Hepatocyte (in vitro differentiated cells): ENCODE measurements around the gene WIZ. TPM values are rescaled to one million over a fixed set of nuclear protein-coding genes. Genes with fewer than 3 reads are reported as not detected.

Source experiments
- DNase-seq: peaks from one replicate; pipeline ENCODE4 v3.0.0-alpha.2; 2016; ENCODE audit warnings: low spot score
- H2AFZ ChIP-seq: fragments of 200-600 bp; sonication (generic); 2 replicates; pipeline ENCODE4 v1.6.0; 2016; ENCODE audit warnings: antibody characterized with exemption, mild to moderate bottlenecking
- H3K27ac ChIP-seq: fragments of 200-600 bp; sonication (generic); 2 replicates; pipeline ENCODE4 v1.5.1; 2016; ENCODE audit warnings: mild to moderate bottlenecking
- H3K27me3 ChIP-seq: fragments of 200-600 bp; sonication (generic); 2 replicates; pipeline ENCODE4 v1.6.1; 2016
- H3K36me3 ChIP-seq: fragments of 200-600 bp; sonication (generic); replicated peaks from 2 replicates; pipeline ENCODE4 v1.5.1; 2016; ENCODE audit warnings: low read depth; ENCODE audit not compliant: insufficient read depth
- H3K4me1 ChIP-seq: fragments of 200-600 bp; sonication (generic); 2 replicates; pipeline ENCODE4 v1.5.1; 2016; ENCODE audit warnings: mild to moderate bottlenecking, moderate library complexity; ENCODE audit not compliant: insufficient read depth
- H3K4me2 ChIP-seq: fragments of 200-600 bp; sonication (generic); 2 replicates; pipeline ENCODE4 v1.6.0; 2016
- H3K4me3 ChIP-seq: fragments of 200-600 bp; sonication (generic); 2 replicates; pipeline ENCODE4 v1.5.1; 2016; ENCODE audit warnings: mild to moderate bottlenecking
- H3K79me2 ChIP-seq: fragments of 200-600 bp; sonication (generic); 2 replicates; pipeline ENCODE4 v1.6.0; 2017; ENCODE audit warnings: mild to moderate bottlenecking
- H3K9me2 ChIP-seq: fragments of 200-600 bp; sonication (generic); replicated peaks from 2 replicates; pipeline ENCODE4 v1.6.0; 2017; ENCODE audit warnings: mild to moderate bottlenecking; ENCODE audit not compliant: insufficient read depth
- H3K9me3 ChIP-seq: fragments of 200-600 bp; sonication (generic); 2 replicates; pipeline ENCODE4 v1.5.1; 2016; ENCODE audit warnings: low read depth, mild to moderate bottlenecking
- H4K20me1 ChIP-seq: fragments of 200-600 bp; sonication (generic); 2 replicates; pipeline ENCODE4 v1.6.0; 2016; ENCODE audit warnings: mild to moderate bottlenecking; ENCODE audit not compliant: insufficient read depth, poor library complexity, severe bottlenecking
- EZH2 ChIP-seq: fragments of 200-600 bp; sonication (generic); IDR thresholded peaks from 2 replicates; pipeline ENCODE4 v1.6.1; 2016; ENCODE audit warnings: antibody characterized with exemption, mild to moderate bottlenecking, borderline replicate concordance
- EZH2phosphoT487 ChIP-seq: fragments of 200-600 bp; sonication (generic); IDR thresholded peaks from one replicate; pipeline ENCODE4 v1.6.1; 2018; ENCODE audit warnings: antibody characterized with exemption, mild to moderate bottlenecking, low read depth, moderate library complexity; ENCODE audit not compliant: unreplicated experiment, severe bottlenecking
- WGBS: methylation state at CpG from one replicate; pipeline ENCODE4 v1.1.6; 2016; ENCODE audit warnings: low lambda C conversion rate; ENCODE audit errors: missing lambda C conversion rate; 5-methylcytosine and 5-hydroxymethylcytosine counted together
- polyA plus RNA-seq: library from polyadenylated mRNA; unstranded; fragments of >200 nt; fragmentation: Nextera tagmentation; extraction: Ambion mirVana; gene quantifications from 2 replicates; pipeline ENCODE4 v1.2.1, GENCODE V29; 2016
- total RNA-seq: library from RNA; depleted of rRNA; stranded (reverse); fragments of >200 nt; gene quantifications from 2 replicates; pipeline ENCODE4 v1.2.3, GENCODE V29; 2014
- TF ChIP-seq, protein P1 (sequence below): fragments of 200-600 bp; sonication (generic); IDR thresholded peaks from 2 replicates; pipeline ENCODE4 v1.5.1; 2016; ENCODE audit warnings: antibody characterized with exemption, mild to moderate bottlenecking; ENCODE audit not compliant: poor library complexity

Gene WIZ
- total and polyA plus RNA-seq, 2 experiments from 2014 or later = 18.6 to 24.5 TPM

DNA sequence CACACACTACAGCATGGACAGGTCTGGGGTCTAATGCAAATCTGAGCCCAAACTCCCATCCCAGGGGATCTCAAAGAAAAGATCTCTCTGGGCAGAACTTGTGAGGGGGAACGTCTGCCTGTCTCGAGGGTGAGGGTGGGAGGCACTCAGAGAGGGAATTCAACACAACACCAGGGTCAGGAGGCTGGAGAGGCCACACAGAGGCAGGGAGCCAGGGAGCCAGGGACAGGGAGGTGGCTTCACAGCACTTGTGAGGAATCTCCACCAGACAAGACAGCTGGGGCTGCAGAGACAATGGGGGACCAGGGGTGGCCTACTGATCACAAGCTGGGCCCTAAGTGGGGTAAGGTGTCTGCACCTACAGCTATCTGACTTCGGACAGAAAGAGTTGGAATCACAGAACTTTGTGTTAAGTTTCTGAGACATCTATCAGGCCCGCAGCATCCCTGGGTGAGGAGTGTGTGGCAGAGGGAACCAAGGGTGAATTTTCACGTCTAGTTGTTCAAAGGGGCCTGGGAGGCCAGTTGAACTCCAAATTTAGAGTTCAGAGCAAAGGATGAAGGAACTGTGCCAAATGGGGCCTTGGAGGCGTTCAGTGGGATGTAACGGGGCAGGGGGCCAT lies 18.2 kb downstream of the WIZ start:
- no peaks in the 10 kb centered on the region for H3K36me3 ChIP-seq
- H3K4me3 ChIP-seq = peak overlapping the region; percentile 90
- peak overlapping the region; percentile 91 for H3K4me2 ChIP-seq
- no peaks in the 10 kb centered on the region for H4K20me1 ChIP-seq
- no peak overlapping the region for H2AFZ ChIP-seq
- no peak for DNase-seq
- H3K27ac ChIP-seq = peak overlapping the region; percentile 78
- H3K4me1 ChIP-seq = peaks cover 15% of the 10 kb centered on the region
- no peaks in the 10 kb centered on the region for H3K27me3 ChIP-seq
- H3K9me3 ChIP-seq = no peaks in the 10 kb centered on the region
- 31% methylated on average over 7 of the region's 7 CpGs for WGBS
- TF ChIP-seq, protein P1, sequence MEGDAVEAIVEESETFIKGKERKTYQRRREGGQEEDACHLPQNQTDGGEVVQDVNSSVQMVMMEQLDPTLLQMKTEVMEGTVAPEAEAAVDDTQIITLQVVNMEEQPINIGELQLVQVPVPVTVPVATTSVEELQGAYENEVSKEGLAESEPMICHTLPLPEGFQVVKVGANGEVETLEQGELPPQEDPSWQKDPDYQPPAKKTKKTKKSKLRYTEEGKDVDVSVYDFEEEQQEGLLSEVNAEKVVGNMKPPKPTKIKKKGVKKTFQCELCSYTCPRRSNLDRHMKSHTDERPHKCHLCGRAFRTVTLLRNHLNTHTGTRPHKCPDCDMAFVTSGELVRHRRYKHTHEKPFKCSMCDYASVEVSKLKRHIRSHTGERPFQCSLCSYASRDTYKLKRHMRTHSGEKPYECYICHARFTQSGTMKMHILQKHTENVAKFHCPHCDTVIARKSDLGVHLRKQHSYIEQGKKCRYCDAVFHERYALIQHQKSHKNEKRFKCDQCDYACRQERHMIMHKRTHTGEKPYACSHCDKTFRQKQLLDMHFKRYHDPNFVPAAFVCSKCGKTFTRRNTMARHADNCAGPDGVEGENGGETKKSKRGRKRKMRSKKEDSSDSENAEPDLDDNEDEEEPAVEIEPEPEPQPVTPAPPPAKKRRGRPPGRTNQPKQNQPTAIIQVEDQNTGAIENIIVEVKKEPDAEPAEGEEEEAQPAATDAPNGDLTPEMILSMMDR = no peak
- TF ChIP-seq EZH2phosphoT487 (no peak), EZH2 (no peak)
- no peaks in the 10 kb centered on the region for H3K9me2 ChIP-seq
- H3K79me2 ChIP-seq = peaks cover 44% of the 10 kb centered on the region

DNA sequence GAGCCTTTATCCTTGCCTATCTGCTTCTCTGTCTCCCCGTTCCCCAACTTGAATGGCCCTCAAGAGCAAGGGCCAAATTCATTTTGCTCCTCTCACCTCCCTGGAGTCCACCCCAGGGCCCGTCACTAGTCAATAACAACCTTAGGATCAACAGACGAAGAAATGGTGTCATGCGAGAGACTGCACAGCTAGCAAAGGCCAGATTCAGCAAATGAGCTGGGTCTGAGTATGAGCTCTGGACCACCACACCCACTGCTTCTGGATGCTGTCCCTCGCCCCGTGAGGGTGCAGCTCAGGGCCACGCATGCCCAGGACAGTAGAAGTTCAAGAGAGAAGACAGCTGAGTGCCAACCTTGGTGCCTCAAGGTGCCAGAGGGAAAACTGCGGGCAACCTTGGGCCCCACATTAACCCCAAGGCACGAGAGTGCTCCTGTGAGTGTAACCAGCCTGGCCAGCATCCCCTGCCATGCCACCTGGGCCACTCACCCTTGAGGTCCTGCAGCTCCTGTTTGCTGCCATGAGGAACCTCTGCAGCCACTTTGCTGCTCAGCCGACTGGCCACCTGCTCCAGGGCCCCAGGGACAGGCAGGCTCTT lies 19.1 kb downstream of the WIZ start:
- H3K27ac ChIP-seq = no peak overlapping the region
- H2AFZ ChIP-seq = no peak overlapping the region
- peaks cover 15% of the 10 kb centered on the region for H3K4me1 ChIP-seq
- WGBS = 93% methylated on average over 10 of the region's 10 CpGs
- peaks cover 44% of the 10 kb centered on the region for H3K79me2 ChIP-seq
- TF ChIP-seq, protein P1 = no peak
- no peak for TF ChIP-seq EZH2
- TF ChIP-seq EZH2phosphoT487 = no peak
- H3K36me3 ChIP-seq = no peaks in the 10 kb centered on the region
- no peaks in the 10 kb centered on the region for H4K20me1 ChIP-seq
- no peak overlapping the region for H3K4me3 ChIP-seq
- no peaks in the 10 kb centered on the region for H3K9me3 ChIP-seq
- no peaks in the 10 kb centered on the region for H3K9me2 ChIP-seq
- H3K27me3 ChIP-seq = no peaks in the 10 kb centered on the region
- no peak for DNase-seq
- peak overlapping the region; percentile 91 for H3K4me2 ChIP-seq

DNA sequence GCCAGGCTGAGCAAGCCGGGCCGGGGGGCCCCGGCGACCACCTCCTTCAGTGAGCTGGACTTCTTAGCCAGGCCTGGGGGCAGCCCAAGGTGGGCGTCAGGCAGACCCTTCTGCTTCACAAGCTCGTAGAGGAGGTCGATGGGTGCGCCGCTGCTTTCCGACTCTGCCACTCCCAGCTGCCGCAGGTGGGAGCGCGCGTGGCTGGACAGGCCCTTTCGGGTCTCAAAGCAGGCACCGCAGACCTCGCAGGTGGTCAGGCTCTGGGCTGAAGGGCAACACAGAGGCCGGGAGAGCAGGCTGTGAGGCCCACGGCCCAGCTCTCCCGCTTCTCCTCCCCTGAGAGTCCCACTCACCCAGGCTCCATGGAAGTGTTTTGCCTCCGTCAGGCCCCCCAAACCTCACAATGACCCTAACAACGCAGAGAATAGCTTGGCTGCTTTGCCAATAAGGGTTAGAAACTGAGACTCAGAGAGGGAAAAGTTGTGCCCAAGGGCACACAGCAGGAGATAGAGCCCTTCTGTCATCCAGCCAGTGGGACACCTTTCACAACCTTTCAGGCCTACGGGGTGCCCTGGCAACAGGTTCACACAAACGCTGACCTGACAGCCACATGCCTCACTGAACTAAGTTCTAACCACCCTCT lies 19.8 kb downstream of the WIZ start:
- H3K9me2 ChIP-seq = no peaks in the 10 kb centered on the region
- no peak overlapping the region for H3K27ac ChIP-seq
- no peak overlapping the region for H2AFZ ChIP-seq
- DNase-seq = no peak
- H3K4me3 ChIP-seq = no peak overlapping the region
- H3K27me3 ChIP-seq = no peaks in the 10 kb centered on the region
- no peaks in the 10 kb centered on the region for H4K20me1 ChIP-seq
- TF ChIP-seq EZH2phosphoT487 = no peak
- no peak for TF ChIP-seq EZH2
- TF ChIP-seq, protein P1 = no peak
- H3K36me3 ChIP-seq = no peaks in the 10 kb centered on the region
- H3K4me2 ChIP-seq = no peak overlapping the region
- WGBS = 95% methylated on average over 23 of the region's 24 CpGs
- no peaks in the 10 kb centered on the region for H3K9me3 ChIP-seq
- H3K79me2 ChIP-seq = peaks cover 44% of the 10 kb centered on the region
- H3K4me1 ChIP-seq = peaks cover 15% of the 10 kb centered on the region
